Choroid plexus epithelial cell (primary cell): Measurements from ENCODE around the gene NXF2B.
"Not testable (repeated sequence)": the region's sequence is repeated elsewhere in the genome, so short reads cannot be mapped to it uniquely, and the experiment has no call there.

ENCODE experiments used
- DNase-seq: peaks from one replicate; pipeline ENCODE4 v3.0.0-alpha.2; 2010; ENCODE audit warnings: low read depth
- H3K4me3 ChIP-seq: 2 replicates; pipeline ENCODE4 v1.5.1; 2011; ENCODE audit warnings: low read depth, mild to moderate bottlenecking, control low read depth, low read length, moderate library complexity
- CTCF ChIP-seq: conservative IDR thresholded peaks from 2 replicates; pipeline ENCODE4 v1.5.1; 2011; ENCODE audit warnings: low read depth, mild to moderate bottlenecking, control low read depth, inconsistent platforms, low read length, moderate library complexity

NXF2B gene

GRCh38 chrX:102439908-102440307 lies at the start of gene NXF2B:
Gene NXF2B (minus strand): TSS chrX:102440008. CDS start chrX:102380036, 59,972 bp downstream.
- H3K4me3 ChIP-seq, DNase-seq: not testable (repeated sequence)

GRCh38 chrX:102478765-102479164 lies 39.0 kb upstream of the NXF2B start:
- not testable (repeated sequence) for H3K4me3 ChIP-seq, DNase-seq

GRCh38 chrX:102471762-102472220 lies 32.0 kb upstream of the NXF2B start, which contains the start of gene TCP11X2:
Gene TCP11X2 (minus strand): TSS chrX:102471812.
- not testable (repeated sequence) for H3K4me3 ChIP-seq, DNase-seq

- H3K4me3 ChIP-seq, DNase-seq: not testable (repeated sequence)
These were observed 30.4 kb upstream of the NXF2B start for GRCh38 chrX:102470215-102470614.

GRCh38 chrX:102458615-102459014 lies 18.8 kb upstream of the NXF2B start:
- DNase-seq: not testable (repeated sequence)

GRCh38 chrX:102414493-102414892 lies 25.3 kb downstream of the NXF2B start:
- not testable (repeated sequence) for H3K4me3 ChIP-seq, DNase-seq

More at GRCh38 chrX:102458615-102459014, 18.8 kb upstream of the NXF2B start:
- not testable (repeated sequence) for H3K4me3 ChIP-seq

- no peak overlapping the region for H3K4me3 ChIP-seq
- peak; percentile 69 for TF ChIP-seq CTCF
- DNase-seq: peak; percentile 55
These were observed 93.9 kb downstream of the NXF2B start for GRCh38 chrX:102345916-102346315.

- peak; percentile 13 for DNase-seq
- H3K4me3 ChIP-seq: no peak overlapping the region
These were observed 97.9 kb downstream of the NXF2B start for GRCh38 chrX:102341867-102342266.

GRCh38 chrX:102339312-102340298 lies 100.2 kb downstream of the NXF2B start:
- no peak for DNase-seq
- TF ChIP-seq CTCF: no peak
- no peak overlapping the region for H3K4me3 ChIP-seq

More at GRCh38 chrX:102341867-102342266, 97.9 kb downstream of the NXF2B start:
- peak; percentile 38 for TF ChIP-seq CTCF

GRCh38 chrX:102338162-102338561 lies 101.6 kb downstream of the NXF2B start:
- no peak for TF ChIP-seq CTCF
- no peak overlapping the region for H3K4me3 ChIP-seq
- no peak for DNase-seq
